HG03175 (cell line): Measurements from ENCODE around the gene ESAM.

Source experiments
- ATAC-seq: cut with Tn5 transposase; IDR thresholded peaks from one replicate; pipeline ENCODE4 v1.9.1; 2021; ENCODE audit warnings: mild to moderate bottlenecking, moderate library complexity; ENCODE audit not compliant: unreplicated experiment

The ESAM gene

GRCh38 chr11:124753624-124754023, 8.5 kb downstream of the ESAM start:
- no peak for ATAC-seq

DNA sequence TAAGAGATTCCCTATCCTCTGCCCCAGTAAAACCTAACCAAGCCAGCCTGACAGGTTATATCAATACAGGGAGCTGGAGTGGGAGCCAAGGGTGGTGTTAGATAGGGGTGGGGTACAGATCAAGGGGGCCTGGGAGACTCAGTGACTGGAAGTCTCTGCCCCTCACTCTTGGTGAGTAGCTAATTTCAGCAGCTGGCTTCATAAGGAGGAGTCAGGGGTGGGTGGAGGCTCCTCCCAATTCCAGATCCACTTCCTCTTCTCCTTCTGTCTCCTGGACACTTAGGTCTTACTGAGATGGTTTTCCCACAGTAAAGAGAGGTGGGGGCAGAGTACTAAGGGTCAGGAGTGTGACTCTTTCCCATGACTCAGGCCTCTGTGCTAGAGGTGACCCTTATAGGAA, 8.9 kb downstream of the ESAM start:
- ATAC-seq = no peak

DNA sequence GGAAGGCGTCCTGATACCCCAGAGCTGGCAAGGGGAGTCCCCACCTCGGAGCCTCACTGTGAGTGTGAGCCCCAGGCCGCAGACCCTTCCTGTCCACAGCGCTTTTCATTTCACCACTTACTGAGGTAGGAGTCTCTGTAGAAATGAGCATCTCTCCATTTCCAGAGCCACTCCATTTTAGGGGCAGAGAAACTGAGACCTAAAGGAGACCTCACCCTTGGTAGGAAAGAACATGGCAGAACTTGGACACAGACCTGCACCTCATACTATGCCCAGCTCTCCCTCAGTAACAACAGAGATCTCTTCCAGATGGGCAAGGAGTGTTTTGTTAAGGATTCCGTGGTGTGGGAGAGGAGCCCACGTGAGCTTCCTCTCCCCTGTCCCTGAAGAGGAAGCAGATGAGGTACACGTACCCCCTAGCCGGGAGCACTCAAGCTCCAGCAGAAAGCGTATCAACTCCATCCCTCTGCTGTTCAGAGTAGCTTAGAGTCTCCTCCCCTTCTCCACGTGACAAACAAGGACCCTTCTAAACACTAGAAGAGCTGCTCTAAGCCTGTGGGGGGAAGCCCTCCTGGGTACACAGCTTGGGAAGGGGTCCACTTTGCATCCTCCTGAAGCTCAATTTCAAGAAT, 9.5 kb downstream of the ESAM start:
- no peak for ATAC-seq

GRCh38 chr11:124751741-124752470, 10.2 kb downstream of the ESAM start, which contains the start of gene VSIG2:
TSS of gene VSIG2 (minus strand) at chr11:124752255. CDS start at chr11:124752137, 118 bp downstream.
- no peak for ATAC-seq

DNA sequence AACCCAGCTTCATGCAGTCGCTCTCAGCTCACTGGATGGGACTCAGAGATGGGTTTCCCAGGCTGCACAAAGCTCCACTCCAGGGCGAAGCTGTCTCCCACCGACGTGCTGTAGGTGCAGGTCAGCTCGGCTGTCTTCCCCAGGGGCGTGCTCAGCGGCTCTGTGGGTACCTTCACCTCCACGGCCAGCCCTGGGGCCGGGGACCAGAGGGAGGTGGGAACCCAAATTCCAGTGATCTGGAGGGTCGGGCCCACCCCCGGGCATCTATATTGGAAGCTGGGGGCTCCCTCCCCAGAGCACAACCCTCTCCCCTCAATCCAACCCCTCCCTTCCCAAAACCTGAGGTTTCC, 10.7 kb downstream of the ESAM start:
- no peak for ATAC-seq

GRCh38 chr11:124749912-124750311, 12.2 kb downstream of the ESAM start:
- no peak for ATAC-seq

DNA sequence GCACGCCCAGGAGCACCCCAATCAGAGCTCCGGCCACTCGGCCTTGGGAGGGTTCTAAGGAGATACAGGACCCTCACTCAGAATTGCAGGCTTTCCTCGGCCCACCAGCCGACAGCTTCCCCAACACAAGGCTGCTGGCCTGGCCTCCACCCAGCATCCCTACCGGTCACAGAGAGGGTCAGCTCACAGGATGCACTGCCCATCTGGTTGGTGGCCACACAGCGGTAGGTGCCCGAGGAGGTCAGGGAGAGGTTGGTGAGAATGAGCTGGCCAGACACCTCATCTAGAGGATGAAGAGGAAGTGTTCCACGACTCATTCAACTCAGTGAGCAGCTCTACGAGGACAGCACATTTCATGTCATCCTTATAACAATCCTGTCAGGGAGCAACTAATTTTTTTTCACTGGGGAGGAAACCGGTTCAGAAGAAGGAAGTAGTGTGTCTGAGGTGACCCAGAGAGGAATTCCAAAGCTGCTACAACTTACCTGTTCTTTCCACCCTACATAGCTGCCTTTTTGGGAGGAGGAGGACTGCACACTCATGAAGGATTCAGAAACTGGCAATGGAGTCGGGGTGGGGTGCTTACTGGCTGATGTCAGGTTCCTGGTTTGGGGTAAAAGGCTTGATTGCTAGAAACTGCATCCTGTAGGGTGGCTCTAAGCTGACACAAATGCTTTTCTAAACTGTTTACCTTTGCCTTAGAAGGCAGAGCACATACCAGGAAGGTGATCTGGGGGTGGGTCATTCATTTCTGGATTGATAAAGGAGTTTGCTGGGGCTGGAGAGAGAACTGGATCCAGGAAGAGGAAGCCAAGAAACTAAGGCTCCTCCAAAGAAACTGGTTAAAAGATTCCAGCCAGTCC, 13.4 kb downstream of the ESAM start:
- no peak for ATAC-seq

DNA sequence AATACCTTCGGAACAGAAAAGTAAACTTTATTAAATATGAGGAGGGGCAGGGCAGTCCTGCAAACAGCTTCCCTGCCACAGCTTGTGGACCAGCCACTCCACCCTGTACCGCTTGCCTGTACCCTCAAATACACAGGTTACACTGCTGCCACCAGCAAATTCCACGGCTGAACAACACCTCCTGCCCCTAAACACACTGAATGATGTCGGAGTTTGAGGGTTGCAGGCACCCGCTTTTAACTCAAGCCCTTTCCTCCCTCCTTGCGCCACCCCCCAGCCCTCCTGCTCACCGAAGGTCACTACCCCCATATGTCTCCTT, 14.0 kb downstream of the ESAM start:
- no peak for ATAC-seq

GRCh38 chr11:124747406-124748099, 14.5 kb downstream of the ESAM start:
- no peak for ATAC-seq

DNA sequence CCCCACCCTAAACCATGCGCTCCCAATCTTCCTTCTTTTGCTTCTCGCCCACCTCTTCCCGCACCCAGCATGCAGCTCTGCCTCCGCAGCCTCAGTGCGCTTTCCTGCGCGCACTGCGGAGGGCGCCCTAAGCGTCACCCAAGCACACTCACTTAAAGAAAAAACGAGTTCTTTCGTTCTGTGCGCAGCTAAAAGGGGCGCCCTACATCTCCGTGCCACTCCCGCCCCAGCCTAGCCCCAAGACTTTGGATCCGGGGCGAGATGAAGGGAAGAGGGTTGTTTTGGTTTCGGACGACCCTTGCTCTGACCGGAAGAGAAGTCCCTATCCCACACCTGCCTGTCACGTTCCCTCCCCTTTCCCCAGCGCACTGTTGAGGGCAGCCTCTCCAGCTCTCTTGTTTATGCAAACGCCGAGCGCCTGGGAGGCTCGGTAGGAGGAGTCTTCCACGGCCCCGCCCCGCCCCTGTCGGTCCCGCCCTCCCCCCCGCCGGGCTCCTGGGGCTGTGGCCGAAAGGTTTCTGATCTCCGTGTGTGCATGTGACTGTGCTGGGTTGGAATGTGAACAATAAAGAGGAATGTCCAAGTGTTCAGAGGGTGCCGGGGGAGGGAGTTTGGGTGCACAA, 15.4 kb downstream of the ESAM start:
- peak; percentile 91 for ATAC-seq

DNA sequence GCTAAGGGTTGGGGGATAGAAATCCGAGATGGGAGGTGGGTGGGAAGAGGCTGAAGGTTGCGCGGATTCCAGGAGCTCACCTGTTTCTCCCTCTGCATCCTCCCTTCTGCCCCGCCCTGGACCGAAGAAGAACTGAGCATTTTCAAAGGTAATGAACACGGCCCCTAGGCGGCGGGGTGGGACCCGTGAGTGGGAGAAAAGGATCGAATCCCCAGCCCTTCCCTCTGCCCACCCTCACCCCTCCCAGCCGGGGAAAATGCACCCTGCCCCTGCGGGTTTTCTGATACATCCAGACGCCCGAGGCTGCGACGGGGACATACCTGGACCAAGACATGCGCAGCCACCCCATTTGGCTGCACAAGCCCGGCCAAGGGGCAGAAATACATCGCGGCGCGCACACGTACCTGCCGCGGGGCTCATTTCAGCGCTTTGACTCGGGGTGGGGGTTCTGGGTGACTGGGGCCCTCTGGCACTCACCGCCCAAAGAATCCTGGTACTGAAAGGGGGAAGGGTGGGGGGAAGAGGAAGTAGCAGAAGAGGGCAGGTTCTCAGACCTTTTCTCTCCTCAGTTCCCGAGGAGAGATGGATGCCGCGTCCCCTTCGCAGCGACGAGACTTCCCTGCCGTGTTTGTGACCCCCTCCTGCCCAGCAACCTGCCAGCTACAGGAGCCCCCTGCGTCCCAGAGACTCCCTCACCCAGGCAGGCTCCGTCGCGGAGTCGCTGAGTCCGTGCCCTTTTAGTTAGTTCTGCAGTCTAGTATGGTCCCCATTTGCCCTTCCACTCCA, 16.1 kb downstream of the ESAM start:
- peak; percentile 18 for ATAC-seq

- no peak for ATAC-seq
Observed at GRCh38 chr11:124745270-124745834, 16.7 kb downstream of the ESAM start.

- no peak for ATAC-seq
Observed at GRCh38 chr11:124743050-124743449, 19.0 kb downstream of the ESAM start.

GRCh38 chr11:124742555-124742954, 19.5 kb downstream of the ESAM start:
- no peak for ATAC-seq

DNA sequence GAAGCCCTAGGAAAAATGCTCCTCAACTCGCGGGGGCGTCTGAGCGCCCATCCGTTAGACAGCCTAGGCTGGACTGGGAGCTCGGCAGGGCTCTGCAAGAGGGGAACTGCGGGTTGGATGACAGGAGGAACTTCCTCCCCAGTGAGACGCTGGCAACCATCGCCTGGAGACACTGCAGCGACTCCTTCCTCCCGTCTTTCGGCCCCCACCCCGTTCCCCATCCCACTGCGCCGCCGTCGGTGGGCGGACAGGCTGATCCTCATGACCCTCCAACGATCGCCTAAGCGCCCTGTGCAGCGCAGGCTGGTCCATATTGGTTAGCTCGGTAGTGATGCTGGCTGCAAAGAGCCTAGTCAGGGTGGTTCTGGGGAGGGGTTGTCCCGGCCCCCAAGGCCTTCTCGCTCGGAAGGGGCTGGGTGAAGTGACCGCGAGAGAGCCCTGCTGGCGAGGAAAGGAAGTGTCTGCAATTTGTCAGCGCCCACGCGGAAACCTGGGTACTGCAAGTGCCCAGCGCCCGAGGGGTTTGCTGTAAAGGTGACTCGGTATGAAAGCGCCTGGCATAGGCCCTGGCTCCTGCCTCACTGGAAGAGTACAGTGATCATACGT, 21.7 kb downstream of the ESAM start:
- peak; percentile 53 for ATAC-seq

GRCh38 chr11:124739479-124740276, 22.4 kb downstream of the ESAM start, which contains the start of gene NRGN:
TSS of gene NRGN (plus strand) at chr11:124739942. CDS start at chr11:124740085, 143 bp downstream.
- peak; percentile 98 for ATAC-seq

DNA sequence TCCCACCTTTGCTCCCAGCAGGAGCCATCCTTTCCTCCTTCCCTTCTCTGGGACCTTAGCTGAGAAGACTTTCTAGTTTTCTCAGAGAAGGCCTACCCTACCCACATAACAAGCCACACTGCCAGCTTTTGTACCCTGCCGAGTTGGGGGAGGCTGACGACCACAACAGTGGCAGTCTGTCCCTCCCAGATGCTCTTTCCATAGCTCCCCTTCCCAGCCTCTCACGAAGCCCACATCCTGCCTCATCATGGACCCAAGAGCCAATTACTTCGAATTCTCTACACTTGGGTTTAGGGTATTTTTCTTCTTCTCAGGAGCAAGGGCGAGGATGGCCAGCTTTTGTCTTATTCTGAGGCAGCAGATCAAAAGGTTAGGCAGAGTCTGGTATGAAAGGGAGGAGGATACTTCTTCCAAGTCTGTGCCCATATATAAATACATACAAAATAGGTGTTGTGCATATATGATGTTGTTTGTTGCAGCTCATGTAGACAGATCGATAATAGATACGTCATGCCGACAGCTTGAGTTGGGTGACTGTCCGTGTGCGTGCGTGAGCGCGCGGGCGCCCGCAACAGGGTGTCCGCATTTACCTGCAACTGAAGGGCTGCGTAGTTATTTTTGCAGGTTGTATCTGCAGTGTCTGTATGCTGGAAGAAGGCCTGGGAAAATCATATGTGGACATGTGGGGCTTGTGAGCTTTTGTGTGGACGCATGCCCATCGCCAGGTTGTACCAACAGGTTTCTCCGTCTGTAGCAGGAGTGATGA, 23.2 kb downstream of the ESAM start:
- ATAC-seq = no peak
